Measurements from ENCODE around the gene UBR4. TPM values are rescaled to one million over a fixed set of nuclear protein-coding genes. Genes with fewer than 3 reads are reported as not detected.

The UBR4 gene
- total and polyA plus RNA-seq, 2 of the 8 experiments (the other 6 are each of a cell fraction or from before 2014, with no cell fraction given), result 139 to 152 TPM

GRCh38 chr1:19109545-19109944 is 100.5 kb downstream of the UBR4 start (continued):
- TF ChIP-seq, protein P1, sequence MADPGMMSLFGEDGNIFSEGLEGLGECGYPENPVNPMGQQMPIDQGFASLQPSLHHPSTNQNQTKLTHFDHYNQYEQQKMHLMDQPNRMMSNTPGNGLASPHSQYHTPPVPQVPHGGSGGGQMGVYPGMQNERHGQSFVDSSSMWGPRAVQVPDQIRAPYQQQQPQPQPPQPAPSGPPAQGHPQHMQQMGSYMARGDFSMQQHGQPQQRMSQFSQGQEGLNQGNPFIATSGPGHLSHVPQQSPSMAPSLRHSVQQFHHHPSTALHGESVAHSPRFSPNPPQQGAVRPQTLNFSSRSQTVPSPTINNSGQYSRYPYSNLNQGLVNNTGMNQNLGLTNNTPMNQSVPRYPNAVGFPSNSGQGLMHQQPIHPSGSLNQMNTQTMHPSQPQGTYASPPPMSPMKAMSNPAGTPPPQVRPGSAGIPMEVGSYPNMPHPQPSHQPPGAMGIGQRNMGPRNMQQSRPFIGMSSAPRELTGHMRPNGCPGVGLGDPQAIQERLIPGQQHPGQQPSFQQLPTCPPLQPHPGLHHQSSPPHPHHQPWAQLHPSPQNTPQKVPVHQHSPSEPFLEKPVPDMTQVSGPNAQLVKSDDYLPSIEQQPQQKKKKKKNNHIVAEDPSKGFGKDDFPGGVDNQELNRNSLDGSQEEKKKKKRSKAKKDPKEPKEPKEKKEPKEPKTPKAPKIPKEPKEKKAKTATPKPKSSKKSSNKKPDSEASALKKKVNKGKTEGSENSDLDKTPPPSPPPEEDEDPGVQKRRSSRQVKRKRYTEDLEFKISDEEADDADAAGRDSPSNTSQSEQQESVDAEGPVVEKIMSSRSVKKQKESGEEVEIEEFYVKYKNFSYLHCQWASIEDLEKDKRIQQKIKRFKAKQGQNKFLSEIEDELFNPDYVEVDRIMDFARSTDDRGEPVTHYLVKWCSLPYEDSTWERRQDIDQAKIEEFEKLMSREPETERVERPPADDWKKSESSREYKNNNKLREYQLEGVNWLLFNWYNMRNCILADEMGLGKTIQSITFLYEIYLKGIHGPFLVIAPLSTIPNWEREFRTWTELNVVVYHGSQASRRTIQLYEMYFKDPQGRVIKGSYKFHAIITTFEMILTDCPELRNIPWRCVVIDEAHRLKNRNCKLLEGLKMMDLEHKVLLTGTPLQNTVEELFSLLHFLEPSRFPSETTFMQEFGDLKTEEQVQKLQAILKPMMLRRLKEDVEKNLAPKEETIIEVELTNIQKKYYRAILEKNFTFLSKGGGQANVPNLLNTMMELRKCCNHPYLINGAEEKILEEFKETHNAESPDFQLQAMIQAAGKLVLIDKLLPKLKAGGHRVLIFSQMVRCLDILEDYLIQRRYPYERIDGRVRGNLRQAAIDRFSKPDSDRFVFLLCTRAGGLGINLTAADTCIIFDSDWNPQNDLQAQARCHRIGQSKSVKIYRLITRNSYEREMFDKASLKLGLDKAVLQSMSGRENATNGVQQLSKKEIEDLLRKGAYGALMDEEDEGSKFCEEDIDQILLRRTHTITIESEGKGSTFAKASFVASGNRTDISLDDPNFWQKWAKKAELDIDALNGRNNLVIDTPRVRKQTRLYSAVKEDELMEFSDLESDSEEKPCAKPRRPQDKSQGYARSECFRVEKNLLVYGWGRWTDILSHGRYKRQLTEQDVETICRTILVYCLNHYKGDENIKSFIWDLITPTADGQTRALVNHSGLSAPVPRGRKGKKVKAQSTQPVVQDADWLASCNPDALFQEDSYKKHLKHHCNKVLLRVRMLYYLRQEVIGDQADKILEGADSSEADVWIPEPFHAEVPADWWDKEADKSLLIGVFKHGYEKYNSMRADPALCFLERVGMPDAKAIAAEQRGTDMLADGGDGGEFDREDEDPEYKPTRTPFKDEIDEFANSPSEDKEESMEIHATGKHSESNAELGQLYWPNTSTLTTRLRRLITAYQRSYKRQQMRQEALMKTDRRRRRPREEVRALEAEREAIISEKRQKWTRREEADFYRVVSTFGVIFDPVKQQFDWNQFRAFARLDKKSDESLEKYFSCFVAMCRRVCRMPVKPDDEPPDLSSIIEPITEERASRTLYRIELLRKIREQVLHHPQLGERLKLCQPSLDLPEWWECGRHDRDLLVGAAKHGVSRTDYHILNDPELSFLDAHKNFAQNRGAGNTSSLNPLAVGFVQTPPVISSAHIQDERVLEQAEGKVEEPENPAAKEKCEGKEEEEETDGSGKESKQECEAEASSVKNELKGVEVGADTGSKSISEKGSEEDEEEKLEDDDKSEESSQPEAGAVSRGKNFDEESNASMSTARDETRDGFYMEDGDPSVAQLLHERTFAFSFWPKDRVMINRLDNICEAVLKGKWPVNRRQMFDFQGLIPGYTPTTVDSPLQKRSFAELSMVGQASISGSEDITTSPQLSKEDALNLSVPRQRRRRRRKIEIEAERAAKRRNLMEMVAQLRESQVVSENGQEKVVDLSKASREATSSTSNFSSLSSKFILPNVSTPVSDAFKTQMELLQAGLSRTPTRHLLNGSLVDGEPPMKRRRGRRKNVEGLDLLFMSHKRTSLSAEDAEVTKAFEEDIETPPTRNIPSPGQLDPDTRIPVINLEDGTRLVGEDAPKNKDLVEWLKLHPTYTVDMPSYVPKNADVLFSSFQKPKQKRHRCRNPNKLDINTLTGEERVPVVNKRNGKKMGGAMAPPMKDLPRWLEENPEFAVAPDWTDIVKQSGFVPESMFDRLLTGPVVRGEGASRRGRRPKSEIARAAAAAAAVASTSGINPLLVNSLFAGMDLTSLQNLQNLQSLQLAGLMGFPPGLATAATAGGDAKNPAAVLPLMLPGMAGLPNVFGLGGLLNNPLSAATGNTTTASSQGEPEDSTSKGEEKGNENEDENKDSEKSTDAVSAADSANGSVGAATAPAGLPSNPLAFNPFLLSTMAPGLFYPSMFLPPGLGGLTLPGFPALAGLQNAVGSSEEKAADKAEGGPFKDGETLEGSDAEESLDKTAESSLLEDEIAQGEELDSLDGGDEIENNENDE (IDR thresholded peaks at IDR 0.05; ENCODE audit: insufficient replicate concordance, low read length), result no peak
- TF ChIP-seq YY1 (IDR thresholded peaks at IDR 0.05; ENCODE audit: low read depth, low read length) (no peak), TBP (IDR thresholded peaks at IDR 0.05; ENCODE audit: low read depth, low read length) (no peak)
